GM12872 (cell line): ENCODE data around the gene SH3BGRL3.

Experiments
- CTCF ChIP-seq: IDR thresholded peaks from 3 replicates; pipeline ENCODE4 v1.5.1; 2011; ENCODE audit warnings: low read depth, mild to moderate bottlenecking, low read length, moderate library complexity; ENCODE audit not compliant: insufficient read depth

The SH3BGRL3 gene

DNA sequence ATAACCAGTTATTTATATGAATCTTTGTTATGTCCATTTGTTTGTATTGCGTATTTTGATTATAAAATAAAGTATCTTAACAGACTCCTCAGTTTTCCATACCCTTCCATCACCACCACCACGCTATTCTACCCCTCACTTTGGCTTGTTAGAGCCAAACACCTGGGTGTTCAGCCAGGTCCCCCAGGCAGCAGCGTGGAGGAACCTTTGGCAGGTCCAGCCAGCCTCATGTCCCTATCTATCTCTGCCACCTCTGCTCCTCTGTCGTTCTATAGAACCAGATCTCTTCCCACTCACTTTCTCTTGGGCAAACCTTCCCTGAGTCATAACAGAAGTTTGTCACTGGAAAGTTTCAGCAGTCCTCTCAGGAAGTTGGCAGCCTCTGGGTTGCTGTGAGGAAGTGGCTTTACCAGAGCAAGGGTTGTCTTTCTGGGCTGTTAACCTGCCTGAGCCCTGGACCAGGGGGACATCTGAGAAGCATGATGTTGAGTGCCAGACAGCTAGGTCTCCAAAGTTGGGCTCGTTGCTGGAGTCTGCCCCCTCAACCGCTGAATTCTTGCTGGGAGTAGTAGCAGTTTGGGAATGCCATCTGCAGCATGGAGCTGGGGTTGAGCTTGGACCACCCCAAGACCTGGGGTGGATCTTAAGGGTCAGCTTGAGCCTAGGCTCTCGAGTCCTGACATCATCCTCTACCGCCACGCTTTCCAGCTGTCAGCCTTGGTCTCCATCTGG is 996 bp upstream of the SH3BGRL3 start:
- no peak for TF ChIP-seq CTCF

DNA sequence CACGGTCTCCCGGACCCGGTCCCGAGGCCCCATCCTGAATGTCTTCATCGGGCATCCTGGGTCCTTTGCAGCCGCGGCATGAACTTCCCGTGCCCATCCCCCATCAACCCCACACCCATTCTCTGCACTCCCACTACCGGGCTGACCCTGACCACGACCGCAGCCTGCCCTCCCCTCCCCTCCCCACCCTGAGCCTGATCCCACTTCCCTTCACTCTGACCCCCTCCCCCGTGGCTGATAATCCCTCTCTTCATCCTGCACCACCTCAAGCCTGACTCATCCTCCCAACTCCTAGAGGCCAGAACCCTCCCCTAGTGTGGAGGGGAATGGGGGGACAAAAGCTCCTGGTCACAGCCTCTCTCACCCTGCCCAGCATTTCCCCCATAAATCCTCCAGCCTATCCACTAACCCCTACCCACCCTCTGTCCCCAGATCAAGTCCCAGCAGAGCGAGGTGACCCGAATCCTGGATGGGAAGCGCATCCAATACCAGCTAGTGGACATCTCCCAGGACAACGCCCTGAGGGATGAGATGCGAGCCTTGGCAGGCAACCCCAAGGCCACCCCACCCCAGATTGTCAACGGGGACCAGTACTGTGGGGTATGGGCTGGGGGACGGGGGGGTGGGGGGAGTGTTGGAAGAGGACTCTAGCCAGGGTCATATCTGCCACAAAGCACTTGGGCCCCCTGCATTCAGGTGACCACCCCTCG is 602 bp downstream of the SH3BGRL3 start:
- no peak for TF ChIP-seq CTCF

- TF ChIP-seq CTCF, result no peak
Observed at GRCh38 chr1:26281091-26281958, 1.4 kb downstream of the SH3BGRL3 start.

- TF ChIP-seq CTCF, result no peak
Observed at GRCh38 chr1:26281971-26282370, 2.1 kb downstream of the SH3BGRL3 start.

DNA sequence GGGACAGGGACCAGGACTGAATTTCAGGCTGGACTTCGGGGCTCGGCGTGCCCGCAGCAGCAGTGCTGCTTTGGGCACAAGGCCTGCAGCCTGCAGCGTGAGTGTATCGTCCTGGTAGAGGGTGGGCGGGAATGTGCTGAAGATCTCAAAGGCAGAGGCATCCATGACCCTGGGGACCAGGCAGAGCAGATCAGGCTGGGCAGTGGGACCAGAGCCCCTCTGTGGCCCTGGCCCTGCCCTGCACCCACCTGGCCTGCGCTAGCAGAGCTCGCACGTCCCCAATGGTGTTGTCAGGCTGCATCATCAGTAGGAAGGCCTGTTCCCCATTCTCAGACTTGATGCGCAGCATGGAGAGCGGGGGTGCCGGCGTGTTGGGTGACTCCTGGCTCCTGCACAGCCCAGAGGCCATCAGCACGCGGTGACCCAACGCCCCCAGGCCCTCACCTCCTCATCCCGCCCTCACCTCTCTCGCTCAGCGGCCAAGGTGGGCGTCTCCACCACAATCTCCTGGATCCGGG is 2.6 kb downstream of the SH3BGRL3 start:
- no peak for TF ChIP-seq CTCF

GRCh38 chr1:26283279-26283853 is 3.5 kb downstream of the SH3BGRL3 start:
- TF ChIP-seq CTCF, result no peak
